Measurements from ENCODE around the gene TCP11.
"Not testable (repeated sequence)": the region's sequence is repeated elsewhere in the genome, so short reads cannot be mapped to it uniquely, and the experiment has no call there.

Gene TCP11

GRCh38 chr6:35146453-35146852, 5.3 kb upstream of the TCP11 start:
- DNase-seq (ENCODE audit: low spot score), result peak; percentile 69

- no peak for DNase-seq (ENCODE audit: low spot score)
Measured at GRCh38 chr6:35145757-35146156, 4.6 kb upstream of the TCP11 start.

- no peak for DNase-seq (ENCODE audit: low spot score)
Measured at GRCh38 chr6:35142588-35143569, 1.7 kb upstream of the TCP11 start.

- no peak for DNase-seq (ENCODE audit: low spot score)
Measured at GRCh38 chr6:35140639-35141006, 516 bp downstream of the TCP11 start.

- peak; percentile 52 for DNase-seq (ENCODE audit: low spot score)
Measured at GRCh38 chr6:35139924-35140638, 1.1 kb downstream of the TCP11 start.

- no peak for DNase-seq (ENCODE audit: low spot score)
Measured at GRCh38 chr6:35139470-35139869, 1.7 kb downstream of the TCP11 start.

GRCh38 chr6:35138191-35138590, 2.9 kb downstream of the TCP11 start:
- not testable (repeated sequence) for DNase-seq (ENCODE audit: low spot score)

- no peak for DNase-seq (ENCODE audit: low spot score)
Measured at GRCh38 chr6:35136185-35136584, 5.0 kb downstream of the TCP11 start.

GRCh38 chr6:35128496-35128895, 12.6 kb downstream of the TCP11 start:
- DNase-seq (ENCODE audit: low spot score), result peak; percentile 59

GRCh38 chr6:35128042-35128441, 13.1 kb downstream of the TCP11 start:
- DNase-seq (ENCODE audit: low spot score), result no peak

GRCh38 chr6:35124356-35124755, 16.8 kb downstream of the TCP11 start:
- no peak for DNase-seq (ENCODE audit: low spot score)

GRCh38 chr6:35120746-35121145, 20.4 kb downstream of the TCP11 start:
- no peak for DNase-seq (ENCODE audit: low spot score)

- DNase-seq (ENCODE audit: low spot score), result no peak
Measured at GRCh38 chr6:35108309-35108885, 32.7 kb downstream of the TCP11 start.

- DNase-seq (ENCODE audit: low spot score), result not testable (repeated sequence)
Measured at GRCh38 chr6:35107761-35108160, 33.4 kb downstream of the TCP11 start.

- not testable (repeated sequence) for DNase-seq (ENCODE audit: low spot score)
Measured at GRCh38 chr6:35107208-35107607, 33.9 kb downstream of the TCP11 start.

GRCh38 chr6:35106061-35106460, 35.1 kb downstream of the TCP11 start:
- not testable (repeated sequence) for DNase-seq (ENCODE audit: low spot score)

- DNase-seq (ENCODE audit: low spot score), result no peak
Measured at GRCh38 chr6:35105078-35105477, 36.1 kb downstream of the TCP11 start.

GRCh38 chr6:35099116-35099515, 42.0 kb downstream of the TCP11 start:
- DNase-seq (ENCODE audit: low spot score), result no peak

- DNase-seq (ENCODE audit: low spot score), result peak; percentile 77
Measured at GRCh38 chr6:35096129-35096862, 44.8 kb downstream of the TCP11 start.

- no peak for DNase-seq (ENCODE audit: low spot score)
Measured at GRCh38 chr6:35094183-35094582, 47.0 kb downstream of the TCP11 start.

- no peak for DNase-seq (ENCODE audit: low spot score)
Measured at GRCh38 chr6:35093783-35094182, 47.4 kb downstream of the TCP11 start.

- peak; percentile 34 for DNase-seq (ENCODE audit: low spot score)
Measured at GRCh38 chr6:35093118-35093445, 48.1 kb downstream of the TCP11 start.
